Activated naive CD8-positive, alpha-beta T cell treated with anti-CD3 and anti-CD28 coated beads, Interleukin-2, amount 50 U/mL, for 24 hours (primary cell): ENCODE data around the gene ADAM12.

Experiments
- ATAC-seq: fragments of 150-1000 bp; cut with Tn5 transposase; one replicate; pipeline ENCODE4 v1.10.0; 2021
- DNase-seq: peaks from one replicate; pipeline ENCODE4 v3.0.0; 2021
- H3K27ac Mint-ChIP-seq: one replicate; pipeline ENCODE4 v1.8.0; 2021; ENCODE audit warnings: mild to moderate bottlenecking, mixed read lengths
- H3K27me3 Mint-ChIP-seq: one replicate; pipeline ENCODE4 v1.8.0; 2021; ENCODE audit warnings: mixed read lengths
- H3K36me3 Mint-ChIP-seq: one replicate; pipeline ENCODE4 v1.8.0; 2021; ENCODE audit warnings: low read depth, mixed read lengths
- H3K4me1 Mint-ChIP-seq: one replicate; pipeline ENCODE4 v1.8.0; 2021; ENCODE audit warnings: mixed read lengths
- H3K4me3 Mint-ChIP-seq: one replicate; pipeline ENCODE4 v1.8.0; 2021; ENCODE audit warnings: mild to moderate bottlenecking, moderate library complexity, mixed read lengths
- H3K9me3 Mint-ChIP-seq: one replicate; pipeline ENCODE4 v1.8.0; 2021; ENCODE audit warnings: mixed read lengths

ADAM12 gene

GRCh38 chr10:126156012-126156411 is 232.3 kb downstream of the ADAM12 start:
- Mint-ChIP-seq H3K4me3 (no peak overlapping the region), H3K9me3 (no peaks in the 10 kb centered on the region), H3K27me3 (no peaks in the 10 kb centered on the region), H3K27ac (no peak overlapping the region), H3K4me1 (no peaks in the 10 kb centered on the region), H3K36me3 (no peaks in the 10 kb centered on the region)
- DNase-seq (no peak), ATAC-seq (no peak)

DNA sequence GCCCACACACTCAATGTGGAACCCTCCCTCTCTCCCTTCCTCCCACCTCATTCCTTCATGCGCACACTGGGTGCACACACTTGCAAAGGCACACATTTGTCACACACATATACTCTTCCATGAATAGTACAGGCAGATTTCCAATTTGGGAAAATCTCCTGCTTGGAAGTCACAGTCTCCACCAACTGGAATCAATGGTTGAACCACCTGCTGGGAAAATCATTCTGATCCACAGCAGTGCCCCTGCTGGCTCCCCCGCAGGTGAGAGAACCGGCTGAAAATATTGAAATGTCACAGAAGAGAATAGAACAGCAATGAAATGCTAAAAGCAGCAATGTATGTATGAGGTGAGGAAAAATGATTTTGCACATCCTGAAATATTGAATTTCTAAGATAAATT is 232.7 kb downstream of the ADAM12 start:
- ATAC-seq, result no peak
- H3K27me3 Mint-ChIP-seq, result no peaks in the 10 kb centered on the region
- H3K27ac Mint-ChIP-seq, result no peak overlapping the region
- H3K36me3 Mint-ChIP-seq, result no peaks in the 10 kb centered on the region
- no peak for DNase-seq
- H3K9me3 Mint-ChIP-seq, result peaks cover 2% of the 10 kb centered on the region
- no peaks in the 10 kb centered on the region for H3K4me1 Mint-ChIP-seq
- H3K4me3 Mint-ChIP-seq, result no peak overlapping the region

DNA sequence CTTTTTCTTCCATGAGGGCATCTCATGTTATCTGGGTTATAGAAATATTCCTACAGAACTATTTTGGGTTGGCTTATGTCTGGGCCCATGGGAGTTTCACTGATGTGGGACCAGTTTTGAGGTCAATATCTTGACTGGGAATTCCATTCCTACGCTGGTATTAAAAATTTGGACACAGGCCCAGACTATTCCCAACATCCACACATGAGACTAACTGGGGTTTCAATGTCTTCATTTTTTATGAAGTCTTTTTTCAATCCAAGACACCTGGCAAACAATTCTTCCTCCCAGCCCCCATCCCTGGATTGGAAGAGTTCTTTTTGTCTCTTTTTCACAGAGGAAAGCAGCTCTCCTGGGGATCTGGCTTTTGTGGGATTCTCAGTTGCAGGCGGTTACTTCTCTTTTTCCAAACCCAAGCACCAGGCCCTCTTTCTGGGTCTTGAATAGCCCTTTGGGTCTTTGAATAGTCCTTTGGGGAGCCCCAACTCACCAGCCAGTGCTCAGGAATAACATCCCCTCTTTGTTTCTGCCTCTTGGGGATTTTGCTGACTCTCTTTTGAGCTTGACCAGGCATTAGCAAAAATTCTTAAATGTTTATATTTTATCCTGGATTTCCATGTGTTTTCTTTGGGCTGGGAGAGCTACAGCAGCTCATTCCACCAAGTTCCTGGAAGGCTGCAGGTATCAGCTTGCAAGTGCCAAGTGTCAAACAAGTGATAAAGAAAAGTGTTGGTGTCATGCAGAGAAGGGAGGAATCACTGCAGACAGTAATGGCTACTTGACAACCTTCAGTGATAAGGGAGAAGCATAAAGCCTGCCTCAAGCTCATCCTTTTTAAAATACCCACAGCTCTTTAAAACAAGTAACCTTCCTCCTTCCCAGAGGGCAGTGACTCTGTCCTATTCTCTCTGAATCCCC is 234.3 kb downstream of the ADAM12 start:
- H3K27ac Mint-ChIP-seq, result no peak overlapping the region
- ATAC-seq, result no peak
- DNase-seq, result no peak
- H3K4me1 Mint-ChIP-seq, result no peaks in the 10 kb centered on the region
- H3K27me3 Mint-ChIP-seq, result peaks cover 2% of the 10 kb centered on the region
- H3K9me3 Mint-ChIP-seq, result peaks cover 9% of the 10 kb centered on the region
- no peak overlapping the region for H3K4me3 Mint-ChIP-seq
- no peaks in the 10 kb centered on the region for H3K36me3 Mint-ChIP-seq

GRCh38 chr10:126147866-126148587 is 240.2 kb downstream of the ADAM12 start:
- no peak for ATAC-seq
- Mint-ChIP-seq H3K36me3 (no peaks in the 10 kb centered on the region), H3K27me3 (peaks cover 2% of the 10 kb centered on the region), H3K9me3 (peaks cover 13% of the 10 kb centered on the region), H3K4me1 (no peaks in the 10 kb centered on the region), H3K27ac (no peak overlapping the region), H3K4me3 (no peak overlapping the region)
- DNase-seq, result no peak

- DNase-seq, result no peak
- ATAC-seq, result no peak
- Mint-ChIP-seq H3K36me3 (no peaks in the 10 kb centered on the region), H3K27ac (no peak overlapping the region), H3K9me3 (peaks cover 15% of the 10 kb centered on the region), H3K4me3 (no peak overlapping the region), H3K4me1 (no peaks in the 10 kb centered on the region), H3K27me3 (peaks cover 2% of the 10 kb centered on the region)
These were observed 241.5 kb downstream of the ADAM12 start for GRCh38 chr10:126146771-126147170.

GRCh38 chr10:126143117-126143516 is 245.2 kb downstream of the ADAM12 start:
- peak overlapping the region; percentile 16 for H3K27ac Mint-ChIP-seq
- no peak overlapping the region for H3K4me3 Mint-ChIP-seq
- H3K27me3 Mint-ChIP-seq, result no peaks in the 10 kb centered on the region
- peaks cover 6% of the 10 kb centered on the region for H3K9me3 Mint-ChIP-seq
- no peak for DNase-seq
- no peaks in the 10 kb centered on the region for H3K4me1 Mint-ChIP-seq
- ATAC-seq, result no peak
- no peaks in the 10 kb centered on the region for H3K36me3 Mint-ChIP-seq

GRCh38 chr10:126140746-126141273 is 247.5 kb downstream of the ADAM12 start:
- DNase-seq, result no peak
- H3K27ac Mint-ChIP-seq, result no peak overlapping the region
- no peaks in the 10 kb centered on the region for H3K36me3 Mint-ChIP-seq
- H3K9me3 Mint-ChIP-seq, result peaks cover 6% of the 10 kb centered on the region
- no peak overlapping the region for H3K4me3 Mint-ChIP-seq
- ATAC-seq, result no peak
- no peaks in the 10 kb centered on the region for H3K4me1 Mint-ChIP-seq
- H3K27me3 Mint-ChIP-seq, result peaks cover 2% of the 10 kb centered on the region

DNA sequence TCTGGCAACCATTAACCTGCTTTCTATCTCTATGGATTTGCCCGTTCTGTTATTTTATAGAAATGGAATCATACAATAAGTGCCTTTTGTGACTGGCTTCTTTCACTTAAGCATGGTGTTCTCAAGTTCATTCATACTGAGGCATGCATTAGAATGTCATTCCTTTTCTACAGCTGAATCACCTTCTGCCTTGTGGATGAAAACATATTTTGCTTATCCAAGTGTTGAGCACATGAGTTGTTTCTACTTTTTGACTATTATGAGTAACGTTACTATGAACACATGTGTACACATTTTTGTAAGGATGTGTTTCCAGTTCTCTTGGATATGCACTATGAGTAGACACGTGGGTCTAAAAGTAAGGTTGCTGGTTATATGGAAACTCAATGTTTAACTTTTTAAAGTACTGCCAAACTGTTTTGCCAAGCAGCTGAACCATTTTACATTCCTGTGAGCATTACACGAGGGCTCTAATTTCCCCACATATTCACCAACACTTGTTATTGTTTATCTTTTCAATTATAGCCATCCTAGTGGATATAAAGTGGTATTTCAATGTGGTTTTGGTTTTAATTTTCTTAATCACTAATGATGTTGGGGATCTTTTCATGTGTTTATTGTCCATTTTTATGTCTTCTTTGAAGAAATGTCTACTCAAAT is 250.6 kb downstream of the ADAM12 start:
- Mint-ChIP-seq H3K36me3 (no peaks in the 10 kb centered on the region), H3K4me1 (no peaks in the 10 kb centered on the region), H3K9me3 (no peaks in the 10 kb centered on the region), H3K27me3 (peaks cover 2% of the 10 kb centered on the region), H3K27ac (no peak overlapping the region), H3K4me3 (no peak overlapping the region)
- ATAC-seq, result no peak
- no peak for DNase-seq

GRCh38 chr10:126135941-126136595 is 252.2 kb downstream of the ADAM12 start:
- ATAC-seq (no peak), DNase-seq (no peak)
- H3K4me3 Mint-ChIP-seq, result no peak overlapping the region
- no peaks in the 10 kb centered on the region for H3K36me3 Mint-ChIP-seq
- no peak overlapping the region for H3K27ac Mint-ChIP-seq
- H3K9me3 Mint-ChIP-seq, result no peaks in the 10 kb centered on the region
- H3K27me3 Mint-ChIP-seq, result peaks cover 2% of the 10 kb centered on the region
- H3K4me1 Mint-ChIP-seq, result no peaks in the 10 kb centered on the region

DNA sequence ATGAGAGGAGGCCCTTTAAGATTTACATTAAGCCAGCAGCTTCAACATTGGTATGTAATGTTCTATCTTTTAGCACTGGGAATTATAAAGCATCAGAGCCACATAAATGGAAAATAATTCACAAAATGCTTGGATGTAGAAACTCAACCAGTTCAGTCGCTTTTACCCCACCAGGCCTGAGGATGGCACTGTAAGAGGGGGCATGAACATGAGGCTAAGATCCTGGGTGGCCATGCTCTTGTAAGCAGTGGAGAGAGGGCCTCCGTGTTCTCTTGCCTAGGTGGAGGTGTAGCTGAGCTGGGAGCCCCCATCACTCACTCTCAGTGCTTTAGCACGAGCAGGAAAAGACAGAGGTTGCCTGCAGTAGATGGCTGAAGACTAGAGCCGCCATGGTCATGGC is 253.1 kb downstream of the ADAM12 start:
- no peaks in the 10 kb centered on the region for H3K4me1 Mint-ChIP-seq
- no peak overlapping the region for H3K27ac Mint-ChIP-seq
- ATAC-seq, result no peak
- H3K4me3 Mint-ChIP-seq, result no peak overlapping the region
- H3K27me3 Mint-ChIP-seq, result peaks cover 2% of the 10 kb centered on the region
- H3K36me3 Mint-ChIP-seq, result no peaks in the 10 kb centered on the region
- H3K9me3 Mint-ChIP-seq, result no peaks in the 10 kb centered on the region
- no peak for DNase-seq

- DNase-seq, result no peak
- Mint-ChIP-seq H3K27me3 (peaks cover 2% of the 10 kb centered on the region), H3K9me3 (no peaks in the 10 kb centered on the region), H3K4me1 (no peaks in the 10 kb centered on the region), H3K36me3 (no peaks in the 10 kb centered on the region), H3K27ac (no peak overlapping the region), H3K4me3 (no peak overlapping the region)
- no peak for ATAC-seq
These were observed 254.2 kb downstream of the ADAM12 start for GRCh38 chr10:126133906-126134656.

DNA sequence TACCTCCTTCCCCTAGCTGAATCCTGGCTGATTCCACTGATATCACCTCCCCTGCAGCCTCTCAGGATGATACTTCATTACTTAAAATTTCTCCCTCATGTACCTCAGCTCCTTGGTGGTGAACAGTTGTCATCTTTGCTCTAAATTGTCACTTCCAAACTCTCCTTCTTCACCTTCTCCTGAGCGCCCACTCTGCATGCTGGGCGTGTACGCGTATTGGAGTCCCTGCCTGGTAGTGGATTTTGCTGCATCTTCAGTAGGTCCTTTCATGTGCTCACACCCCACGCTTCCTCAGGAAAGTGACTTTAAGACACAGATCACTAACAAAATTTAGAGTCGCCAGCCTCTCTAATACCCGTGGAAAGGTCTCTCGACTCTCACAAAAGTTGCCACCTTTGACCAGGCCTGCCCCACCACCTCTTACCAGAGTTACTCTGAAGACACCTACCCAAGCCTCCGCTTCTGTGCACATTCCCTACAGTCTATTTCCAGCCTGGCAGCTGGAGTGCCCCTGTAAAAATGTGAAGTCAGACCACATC is 255.1 kb downstream of the ADAM12 start:
- Mint-ChIP-seq H3K4me3 (no peak overlapping the region), H3K4me1 (no peaks in the 10 kb centered on the region), H3K27ac (no peak overlapping the region), H3K36me3 (no peaks in the 10 kb centered on the region), H3K27me3 (peaks cover 2% of the 10 kb centered on the region), H3K9me3 (no peaks in the 10 kb centered on the region)
- DNase-seq, result no peak
- ATAC-seq, result no peak

DNA sequence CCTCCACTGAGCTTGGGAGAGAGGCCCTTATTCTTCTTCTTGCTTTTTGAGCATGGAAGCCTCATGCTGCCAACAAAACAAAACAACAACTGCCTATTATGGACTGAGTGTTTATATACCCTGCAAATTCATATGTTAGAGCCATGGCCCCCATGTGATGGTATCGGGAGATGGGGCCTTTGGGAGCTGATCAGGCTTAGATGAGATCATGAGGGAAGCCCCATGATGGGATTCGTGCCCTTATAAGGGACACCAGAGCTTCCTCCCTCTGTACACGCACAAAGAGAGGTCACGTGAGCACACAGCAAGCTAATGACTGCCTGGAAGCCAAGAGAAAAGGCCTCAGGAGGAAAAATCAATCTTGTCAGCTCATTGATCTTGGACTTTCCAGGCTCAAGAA is 256.9 kb downstream of the ADAM12 start:
- no peak for DNase-seq
- Mint-ChIP-seq H3K9me3 (no peaks in the 10 kb centered on the region), H3K27ac (no peak overlapping the region), H3K36me3 (no peaks in the 10 kb centered on the region), H3K4me3 (no peak overlapping the region), H3K27me3 (no peaks in the 10 kb centered on the region), H3K4me1 (no peaks in the 10 kb centered on the region)
- no peak for ATAC-seq
